AG09319 (cell line): Measurements from ENCODE around the gene TRIM28.
"Not testable (repeated sequence)": the region's sequence is repeated elsewhere in the genome, so short reads cannot be mapped to it uniquely, and the experiment has no call there.

Experiments used
- DNase-seq: peaks from one replicate; pipeline ENCODE4 v3.0.0-alpha.2; 2010; ENCODE audit warnings: low read depth; ENCODE audit errors: extremely low read depth
- TF ChIP-seq, protein P1 (sequence below): IDR thresholded peaks from 2 replicates; pipeline ENCODE4 v1.5.1; 2011; ENCODE audit warnings: low read depth, mild to moderate bottlenecking, inconsistent platforms, low read length, moderate library complexity

Gene TRIM28

DNA sequence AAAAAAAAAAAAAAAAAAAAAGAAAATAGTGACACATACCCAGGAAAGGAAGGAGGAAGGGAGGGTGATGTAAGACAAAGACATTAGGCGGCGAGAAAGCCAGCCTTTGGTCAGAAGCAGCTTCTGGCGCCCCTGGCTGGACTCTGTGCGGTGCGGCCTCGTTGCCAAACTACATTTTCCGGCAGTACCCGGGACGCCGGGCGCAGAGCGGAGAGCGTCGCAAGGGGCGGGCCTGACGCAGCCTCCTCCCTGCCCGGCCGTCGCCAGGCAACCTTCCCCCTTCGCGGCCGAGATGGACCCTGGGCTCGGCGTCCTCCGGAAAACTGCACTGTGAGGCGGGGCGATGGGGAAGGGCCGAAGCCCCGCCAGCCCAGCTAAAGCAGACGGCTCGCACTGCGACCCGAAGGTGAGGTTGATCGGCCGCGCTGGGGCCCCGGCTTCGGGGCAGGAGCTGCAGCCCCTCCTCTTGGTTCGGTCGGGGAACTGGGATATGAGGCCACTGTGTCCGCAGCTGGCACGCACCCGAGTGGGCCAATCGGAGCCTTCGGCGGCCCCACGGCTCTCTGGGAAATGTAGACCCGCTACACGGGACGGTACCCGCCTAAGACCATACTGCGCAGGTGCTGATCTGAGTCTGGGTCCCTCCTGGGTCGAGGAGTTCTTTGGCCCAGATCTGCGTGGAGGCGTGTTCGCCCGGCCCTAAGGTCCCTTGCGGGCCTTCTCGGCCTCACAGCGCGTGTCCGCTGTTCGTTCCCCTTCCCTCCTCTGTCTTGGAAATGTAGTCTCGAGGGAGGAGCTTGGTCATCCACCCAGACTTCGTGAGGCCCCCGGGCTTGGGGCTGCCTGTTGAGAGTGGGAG, 31.5 kb downstream of the TRIM28 start:
- DNase-seq: peak; percentile 76

GRCh38 chr19:58577581-58577980, 33.7 kb downstream of the TRIM28 start:
- not testable (repeated sequence) for DNase-seq

More for the DNA sequence above, 31.5 kb downstream of the TRIM28 start:
- TF ChIP-seq, protein P1, sequence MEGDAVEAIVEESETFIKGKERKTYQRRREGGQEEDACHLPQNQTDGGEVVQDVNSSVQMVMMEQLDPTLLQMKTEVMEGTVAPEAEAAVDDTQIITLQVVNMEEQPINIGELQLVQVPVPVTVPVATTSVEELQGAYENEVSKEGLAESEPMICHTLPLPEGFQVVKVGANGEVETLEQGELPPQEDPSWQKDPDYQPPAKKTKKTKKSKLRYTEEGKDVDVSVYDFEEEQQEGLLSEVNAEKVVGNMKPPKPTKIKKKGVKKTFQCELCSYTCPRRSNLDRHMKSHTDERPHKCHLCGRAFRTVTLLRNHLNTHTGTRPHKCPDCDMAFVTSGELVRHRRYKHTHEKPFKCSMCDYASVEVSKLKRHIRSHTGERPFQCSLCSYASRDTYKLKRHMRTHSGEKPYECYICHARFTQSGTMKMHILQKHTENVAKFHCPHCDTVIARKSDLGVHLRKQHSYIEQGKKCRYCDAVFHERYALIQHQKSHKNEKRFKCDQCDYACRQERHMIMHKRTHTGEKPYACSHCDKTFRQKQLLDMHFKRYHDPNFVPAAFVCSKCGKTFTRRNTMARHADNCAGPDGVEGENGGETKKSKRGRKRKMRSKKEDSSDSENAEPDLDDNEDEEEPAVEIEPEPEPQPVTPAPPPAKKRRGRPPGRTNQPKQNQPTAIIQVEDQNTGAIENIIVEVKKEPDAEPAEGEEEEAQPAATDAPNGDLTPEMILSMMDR: no peak; the same call in none of the 2 replicates

DNA sequence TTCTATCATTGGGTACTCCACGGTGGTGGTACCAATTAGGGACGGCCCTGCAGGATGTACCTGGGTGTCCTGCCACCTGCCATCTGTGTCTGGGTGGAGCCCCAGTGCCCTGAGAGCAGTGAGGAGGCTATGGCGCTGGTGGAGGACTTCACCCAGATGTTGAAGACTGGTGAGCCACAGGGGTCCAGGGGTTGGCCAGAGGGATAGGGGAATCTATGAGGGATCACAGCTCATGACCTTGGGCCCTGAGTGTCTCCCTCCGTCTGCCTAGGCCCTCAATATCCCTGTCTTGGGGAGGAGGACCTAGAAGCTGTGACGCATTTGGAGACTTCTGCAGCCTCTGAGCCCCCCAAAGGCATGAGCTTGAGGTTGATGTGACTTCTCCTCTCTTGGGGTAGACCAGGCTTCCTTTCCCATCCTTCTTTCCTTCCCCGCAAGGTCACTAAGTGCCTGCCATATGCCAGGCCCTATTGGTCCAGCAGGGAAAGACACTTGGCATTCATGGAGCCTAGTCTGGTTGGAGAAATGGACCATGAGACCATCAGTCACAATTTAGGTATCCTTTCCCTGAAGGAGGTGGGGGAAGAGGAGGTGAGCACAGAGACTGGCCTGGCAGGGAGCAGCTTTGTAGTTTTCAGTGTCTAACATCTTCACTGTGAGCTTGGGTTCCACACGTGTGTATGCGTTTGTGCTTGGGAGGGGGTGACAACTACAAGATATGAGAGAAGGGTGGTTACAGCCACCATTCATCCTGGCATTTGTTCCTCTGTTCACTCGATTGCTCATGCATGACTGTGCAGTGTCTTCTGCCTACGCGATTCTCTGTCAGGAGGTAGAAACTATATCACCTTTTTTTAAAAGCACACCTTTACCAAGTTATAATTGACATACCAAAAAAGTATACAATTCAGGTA, 34.4 kb downstream of the TRIM28 start:
- TF ChIP-seq, protein P1: no peak

GRCh38 chr19:58579473-58580142, 35.7 kb downstream of the TRIM28 start:
- TF ChIP-seq, protein P1: no peak
- no peak for DNase-seq

More for the DNA sequence above, 34.4 kb downstream of the TRIM28 start:
- DNase-seq: no peak

- peak; percentile 63 for DNase-seq
- TF ChIP-seq, protein P1: peak; percentile 97
These were observed 37.6 kb downstream of the TRIM28 start for GRCh38 chr19:58581227-58582141.

DNA sequence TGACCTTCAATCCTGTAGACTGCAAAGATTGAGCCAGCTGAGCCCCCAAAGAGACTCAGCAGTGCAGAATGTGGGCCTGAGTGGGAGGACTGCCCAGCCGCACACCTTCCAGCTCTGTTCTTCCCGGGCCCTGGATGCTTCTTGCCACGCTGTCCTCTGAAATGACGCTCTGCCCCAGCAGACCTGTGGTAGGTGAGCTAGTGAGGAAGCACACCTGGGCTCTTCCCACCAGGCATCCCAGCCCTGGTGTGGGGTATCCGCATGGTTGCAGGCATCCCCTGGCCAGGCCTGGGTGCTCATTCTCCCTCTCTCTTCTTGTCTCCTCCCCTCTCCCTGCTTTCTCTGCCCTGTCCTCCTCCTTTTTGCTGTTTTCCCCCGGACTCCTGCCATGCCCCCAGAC, 39.1 kb downstream of the TRIM28 start:
- no peak for DNase-seq
- TF ChIP-seq, protein P1: no peak
